ENCODE data around the gene SYNDIG1. TPM values are rescaled to one million over a fixed set of nuclear protein-coding genes. Genes with fewer than 3 reads are reported as not detected.

The SYNDIG1 gene
- total RNA-seq, 2 donors from 2014 or later: not detected

DNA sequence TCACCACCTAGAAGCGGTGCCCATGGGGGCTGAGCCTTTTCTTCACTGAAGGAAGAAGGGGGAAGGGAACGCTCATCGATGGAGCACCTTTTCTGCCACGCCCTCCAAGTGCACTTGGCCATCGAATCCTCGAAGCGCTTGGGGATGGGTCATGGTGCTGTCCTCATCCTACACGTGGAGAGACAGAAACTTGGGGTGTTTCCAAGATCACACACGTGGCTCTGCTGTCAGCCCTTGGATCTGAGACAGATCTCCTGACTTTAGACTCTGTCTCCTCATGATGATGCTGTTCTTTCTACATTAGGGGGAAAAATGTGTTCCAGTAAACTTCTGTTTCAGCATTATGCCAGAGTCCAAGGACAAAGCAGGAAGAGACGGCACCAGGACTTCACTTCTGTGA is 78.5 kb downstream of the SYNDIG1 start:
- ATAC-seq (no peak), DNase-seq (ENCODE audit: low spot score in 2 of 2) (no peak)
- no peaks in the 10 kb centered on the region for H3K36me3 Mint-ChIP-seq
- H3K9me3 Mint-ChIP-seq: no peaks in the 10 kb centered on the region
- H3K27ac Mint-ChIP-seq: no peak overlapping the region

GRCh38 chr20:24559114-24559732 is 89.8 kb downstream of the SYNDIG1 start:
- no peak overlapping the region for H3K27ac Mint-ChIP-seq
- peaks cover 7 to 12% of the 10 kb centered on the region in 2 donors for H3K36me3 Mint-ChIP-seq
- H3K9me3 Mint-ChIP-seq: peaks cover 12 to 14% of the 10 kb centered on the region in 2 donors
- no peak for ATAC-seq
- no peak for DNase-seq (ENCODE audit: low spot score in 2 of 2)

DNA sequence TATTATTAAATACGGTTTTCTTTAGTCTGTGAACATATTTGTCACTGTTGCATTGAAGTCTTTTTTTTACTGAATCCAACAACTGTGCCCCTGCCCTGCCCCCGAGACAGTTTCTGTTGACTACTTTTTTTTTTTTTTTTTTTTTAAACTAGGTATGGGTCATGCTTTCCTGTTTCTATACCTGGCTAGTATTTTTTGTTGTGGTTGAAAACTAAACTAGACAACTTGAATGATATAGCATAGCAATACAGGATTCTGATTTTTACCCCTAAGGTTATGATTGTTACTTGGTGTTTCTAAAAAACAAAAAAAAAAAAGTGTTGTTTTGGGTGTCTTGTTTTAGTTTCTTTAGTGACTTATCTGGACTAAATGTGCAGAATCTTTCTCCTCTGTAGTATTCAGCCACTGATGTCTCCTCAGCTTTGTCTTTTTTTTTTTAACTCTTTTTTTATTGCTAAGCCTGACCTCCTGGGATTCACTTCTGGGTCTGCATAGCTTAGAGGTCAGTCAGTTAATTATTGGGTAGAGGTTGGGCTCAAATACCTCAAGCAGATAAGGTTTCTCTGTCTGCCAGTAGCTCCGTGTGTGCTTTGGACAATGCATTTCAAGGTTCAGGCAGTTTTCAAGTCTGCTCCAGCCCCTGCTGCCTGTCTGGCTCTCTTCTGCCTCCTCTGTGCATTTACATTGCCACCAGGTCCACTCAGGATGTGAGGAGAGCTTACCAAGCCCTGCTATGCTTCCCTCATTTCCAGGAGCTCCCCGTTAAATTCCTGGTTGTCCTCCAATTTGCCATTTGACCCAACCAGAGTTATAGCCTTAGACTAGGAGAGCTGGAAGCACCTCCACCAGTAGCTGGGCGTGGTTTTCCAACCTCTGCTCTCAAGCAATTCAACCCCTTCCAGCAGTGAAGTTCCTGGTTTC is 91.4 kb downstream of the SYNDIG1 start:
- H3K27ac Mint-ChIP-seq: no peak overlapping the region
- DNase-seq (ENCODE audit: low spot score in 2 of 2) (no peak), ATAC-seq (peak in 1 of 2 donors; percentile 81)
- peaks cover 16 to 18% of the 10 kb centered on the region in 2 donors for H3K9me3 Mint-ChIP-seq
- peaks cover 18 to 21% of the 10 kb centered on the region in 2 donors for H3K36me3 Mint-ChIP-seq

GRCh38 chr20:24565835-24566351 is 96.5 kb downstream of the SYNDIG1 start:
- Mint-ChIP-seq H3K36me3 (peaks cover 17 to 18% of the 10 kb centered on the region in 2 donors), H3K9me3 (peaks cover 6 to 12% of the 10 kb centered on the region in 2 donors), H3K27ac (no peak overlapping the region)
- DNase-seq (ENCODE audit: low spot score in 2 of 2) (no peak), ATAC-seq (no peak)

DNA sequence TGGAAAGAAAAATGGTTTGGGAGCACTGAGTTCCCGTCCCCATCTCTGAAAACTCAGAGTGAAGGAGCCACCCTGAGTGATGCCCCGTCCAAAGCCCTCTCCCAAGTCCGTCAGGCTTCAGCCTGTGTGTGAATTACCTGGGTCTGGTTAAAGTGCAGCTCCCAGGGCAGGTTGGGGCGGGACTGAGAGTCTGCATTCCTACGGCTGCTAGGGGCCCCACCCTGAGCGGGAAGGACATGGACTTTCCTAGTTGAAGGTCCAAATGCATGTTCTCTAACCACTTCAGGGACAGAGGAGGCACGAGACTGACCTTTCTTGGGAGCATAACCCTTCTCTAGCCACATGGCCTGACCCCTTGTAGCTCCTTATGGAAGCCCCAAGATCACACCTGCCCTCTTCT is 97.2 kb downstream of the SYNDIG1 start:
- no peak overlapping the region for H3K27ac Mint-ChIP-seq
- H3K36me3 Mint-ChIP-seq: peaks cover 17 to 18% of the 10 kb centered on the region in 2 donors
- peaks cover 6 to 12% of the 10 kb centered on the region in 2 donors for H3K9me3 Mint-ChIP-seq
- DNase-seq (ENCODE audit: low spot score in 2 of 2): no peak
- ATAC-seq: no peak

GRCh38 chr20:24567508-24567907 is 98.1 kb downstream of the SYNDIG1 start:
- DNase-seq (ENCODE audit: low spot score in 2 of 2) (no peak), ATAC-seq (no peak)
- Mint-ChIP-seq H3K9me3 (peaks cover 6 to 12% of the 10 kb centered on the region in 2 donors), H3K36me3 (peaks cover 17 to 18% of the 10 kb centered on the region in 2 donors), H3K27ac (no peak overlapping the region)

DNA sequence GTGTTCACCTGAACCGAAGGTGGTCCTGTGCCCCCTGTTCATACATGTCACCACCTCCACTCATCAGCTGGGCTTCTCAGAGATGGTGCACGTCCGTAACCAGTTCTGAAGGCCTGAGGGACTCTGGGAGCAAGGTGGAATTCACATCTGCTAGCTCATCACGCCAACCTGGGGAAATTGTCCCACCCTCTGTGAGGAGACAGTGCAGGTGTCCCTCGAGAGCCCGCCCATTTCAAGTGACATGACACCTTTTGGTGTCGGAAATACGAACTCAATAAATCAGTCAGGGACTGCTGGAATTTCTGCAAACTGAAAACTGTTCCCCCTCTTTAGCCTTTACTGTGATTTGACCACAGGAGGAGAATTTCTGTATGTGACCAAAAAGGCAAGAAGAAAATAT is 99.4 kb downstream of the SYNDIG1 start:
- H3K27ac Mint-ChIP-seq: no peak overlapping the region
- H3K9me3 Mint-ChIP-seq: peaks cover 6 to 8% of the 10 kb centered on the region in 2 donors
- H3K36me3 Mint-ChIP-seq: peaks cover 9 to 17% of the 10 kb centered on the region in 2 donors
- DNase-seq (ENCODE audit: low spot score in 2 of 2) (no peak), ATAC-seq (no peak)

DNA sequence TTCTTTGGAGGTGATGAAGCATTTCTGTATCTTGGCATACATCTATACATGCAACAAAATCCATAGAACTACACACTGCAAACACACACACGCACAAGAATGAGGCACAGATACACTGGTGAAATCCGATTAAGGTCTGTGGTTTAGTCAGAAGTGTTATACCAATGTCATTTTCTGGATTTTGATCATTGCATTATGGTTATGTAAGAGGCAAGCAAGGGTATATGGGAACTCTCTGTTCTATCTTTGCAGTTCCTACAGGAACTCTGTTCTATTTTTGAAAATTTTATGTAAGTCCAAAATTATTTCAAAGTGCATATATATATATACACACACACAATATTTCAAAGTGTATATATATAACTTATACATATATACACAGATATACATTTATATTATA is 101.7 kb downstream of the SYNDIG1 start:
- H3K27ac Mint-ChIP-seq: no peak overlapping the region
- no peaks in the 10 kb centered on the region for H3K36me3 Mint-ChIP-seq
- DNase-seq (ENCODE audit: low spot score in 2 of 2) (no peak), ATAC-seq (no peak)
- H3K9me3 Mint-ChIP-seq: no peaks in the 10 kb centered on the region

- ATAC-seq: no peak
- H3K9me3 Mint-ChIP-seq: no peaks in the 10 kb centered on the region
- H3K36me3 Mint-ChIP-seq: no peaks in the 10 kb centered on the region
- H3K27ac Mint-ChIP-seq: no peak overlapping the region
- DNase-seq (ENCODE audit: low spot score in 2 of 2): no peak
Measured at GRCh38 chr20:24572140-24572539, 102.7 kb downstream of the SYNDIG1 start.

- no peak for ATAC-seq
Measured at GRCh38 chr20:24572862-24573261, 103.4 kb downstream of the SYNDIG1 start.

GRCh38 chr20:24573557-24573956 is 104.1 kb downstream of the SYNDIG1 start:
- H3K27ac Mint-ChIP-seq: no peak overlapping the region
- H3K36me3 Mint-ChIP-seq: no peaks in the 10 kb centered on the region

More at GRCh38 chr20:24572862-24573261, 103.4 kb downstream of the SYNDIG1 start:
- no peaks in the 10 kb centered on the region for H3K36me3 Mint-ChIP-seq
- H3K9me3 Mint-ChIP-seq: no peaks in the 10 kb centered on the region
- DNase-seq (ENCODE audit: low spot score in 2 of 2): no peak
- no peak overlapping the region for H3K27ac Mint-ChIP-seq

GRCh38 chr20:24574307-24574706 is 104.9 kb downstream of the SYNDIG1 start:
- no peak for DNase-seq (ENCODE audit: low spot score in 2 of 2)
- no peak overlapping the region for H3K27ac Mint-ChIP-seq

More at GRCh38 chr20:24573557-24573956, 104.1 kb downstream of the SYNDIG1 start:
- DNase-seq (ENCODE audit: low spot score in 2 of 2) (no peak), ATAC-seq (no peak)
- no peaks in the 10 kb centered on the region for H3K9me3 Mint-ChIP-seq

DNA sequence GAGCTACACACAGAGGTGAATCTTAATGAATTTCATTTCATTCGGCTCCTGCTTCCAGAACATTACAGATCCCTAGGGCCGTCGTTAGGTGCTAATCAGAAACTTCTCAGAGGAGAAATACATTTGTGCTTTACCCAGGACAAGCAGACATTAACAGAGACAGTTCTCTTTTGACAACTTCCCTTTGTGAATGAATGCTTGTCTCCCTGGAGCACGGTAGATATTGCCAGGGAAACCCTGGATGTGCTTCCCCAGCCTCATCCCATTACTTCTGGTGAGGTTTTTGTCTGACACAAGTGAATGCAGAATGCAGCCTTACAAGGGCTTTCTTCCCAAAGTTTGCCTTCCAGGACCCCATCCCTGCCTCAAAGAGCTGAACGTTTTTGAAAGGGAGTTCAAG is 105.4 kb downstream of the SYNDIG1 start:
- ATAC-seq (no peak), DNase-seq (ENCODE audit: low spot score in 2 of 2) (no peak)
- Mint-ChIP-seq H3K9me3 (no peaks in the 10 kb centered on the region), H3K36me3 (no peaks in the 10 kb centered on the region), H3K27ac (no peak overlapping the region)

More at GRCh38 chr20:24574307-24574706, 104.9 kb downstream of the SYNDIG1 start:
- ATAC-seq: no peak
- H3K36me3 Mint-ChIP-seq: no peaks in the 10 kb centered on the region
- H3K9me3 Mint-ChIP-seq: no peaks in the 10 kb centered on the region

GRCh38 chr20:24575811-24576210 is 106.4 kb downstream of the SYNDIG1 start:
- Mint-ChIP-seq H3K9me3 (no peaks in the 10 kb centered on the region), H3K27ac (no peak overlapping the region), H3K36me3 (no peaks in the 10 kb centered on the region)
- no peak for DNase-seq (ENCODE audit: low spot score in 2 of 2)
- ATAC-seq: no peak

DNA sequence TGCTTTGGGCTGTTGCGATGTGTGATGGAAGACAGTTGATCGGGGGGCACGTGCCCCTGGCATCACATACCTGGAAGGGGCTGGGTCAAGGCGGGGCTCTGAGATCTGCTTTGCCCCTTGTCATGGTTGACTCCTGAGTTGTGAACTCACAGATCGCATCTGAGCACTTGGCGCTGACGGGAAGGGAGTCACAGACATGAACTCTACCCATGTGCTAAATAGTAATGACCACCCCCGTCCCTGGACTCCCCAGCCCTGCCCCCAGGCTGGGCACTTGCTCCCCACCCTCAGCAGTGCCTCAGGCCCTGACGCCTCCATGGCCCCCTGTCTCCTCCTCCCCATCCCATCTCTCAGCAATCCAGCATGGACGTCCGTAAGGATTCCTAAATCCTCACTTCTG is 107.0 kb downstream of the SYNDIG1 start:
- Mint-ChIP-seq H3K36me3 (no peaks in the 10 kb centered on the region), H3K27ac (no peak overlapping the region), H3K9me3 (no peaks in the 10 kb centered on the region)
- no peak for DNase-seq (ENCODE audit: low spot score in 2 of 2)
- no peak for ATAC-seq

DNA sequence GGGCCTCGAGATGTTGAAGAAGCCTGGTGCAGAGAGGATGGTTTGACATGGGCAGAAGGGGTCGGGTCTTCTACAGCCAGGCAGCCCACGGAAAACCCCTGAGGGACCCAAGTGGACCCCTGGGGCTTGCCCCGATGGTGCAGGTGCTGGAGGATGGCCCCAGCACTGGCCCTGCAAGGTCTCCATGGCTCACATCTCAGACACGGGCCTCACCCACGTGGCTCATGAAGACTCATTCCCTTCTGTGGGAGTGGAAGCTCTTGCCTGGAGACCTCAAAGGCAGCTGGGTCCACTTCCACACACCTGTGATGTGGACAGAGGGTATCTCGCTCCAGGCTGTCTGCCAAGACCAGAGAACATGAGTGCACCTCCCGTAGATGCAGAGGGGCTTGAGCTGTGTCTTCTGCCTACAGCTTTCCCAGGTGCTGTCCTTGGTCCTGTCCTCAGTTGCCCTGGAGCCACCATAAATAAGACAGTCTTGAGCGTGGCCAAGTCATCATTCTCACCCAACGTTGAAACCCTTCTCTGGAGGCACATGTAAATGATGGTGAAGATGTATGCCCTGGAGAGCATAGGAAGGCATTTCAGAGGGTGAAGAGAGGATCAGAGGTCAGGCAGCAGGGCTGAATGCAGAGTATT is 108.0 kb downstream of the SYNDIG1 start:
- no peak for ATAC-seq
- Mint-ChIP-seq H3K36me3 (no peaks in the 10 kb centered on the region), H3K9me3 (no peaks in the 10 kb centered on the region), H3K27ac (no peak overlapping the region)
- no peak for DNase-seq (ENCODE audit: low spot score in 2 of 2)

Measured in activated naive CD4-positive, alpha-beta T cell treated with anti-CD3 and anti-CD28 coated beads, Interleukin-2, amount 50 U/mL, for 72 hours (primary cell).